ENCODE data around the gene WWP2. TPM values are rescaled to one million over a fixed set of nuclear protein-coding genes. Genes with fewer than 3 reads are reported as not detected.

Gene WWP2
- 10 to 100 TPM; 30.7 to 35.1 TPM for total RNA-seq

DNA sequence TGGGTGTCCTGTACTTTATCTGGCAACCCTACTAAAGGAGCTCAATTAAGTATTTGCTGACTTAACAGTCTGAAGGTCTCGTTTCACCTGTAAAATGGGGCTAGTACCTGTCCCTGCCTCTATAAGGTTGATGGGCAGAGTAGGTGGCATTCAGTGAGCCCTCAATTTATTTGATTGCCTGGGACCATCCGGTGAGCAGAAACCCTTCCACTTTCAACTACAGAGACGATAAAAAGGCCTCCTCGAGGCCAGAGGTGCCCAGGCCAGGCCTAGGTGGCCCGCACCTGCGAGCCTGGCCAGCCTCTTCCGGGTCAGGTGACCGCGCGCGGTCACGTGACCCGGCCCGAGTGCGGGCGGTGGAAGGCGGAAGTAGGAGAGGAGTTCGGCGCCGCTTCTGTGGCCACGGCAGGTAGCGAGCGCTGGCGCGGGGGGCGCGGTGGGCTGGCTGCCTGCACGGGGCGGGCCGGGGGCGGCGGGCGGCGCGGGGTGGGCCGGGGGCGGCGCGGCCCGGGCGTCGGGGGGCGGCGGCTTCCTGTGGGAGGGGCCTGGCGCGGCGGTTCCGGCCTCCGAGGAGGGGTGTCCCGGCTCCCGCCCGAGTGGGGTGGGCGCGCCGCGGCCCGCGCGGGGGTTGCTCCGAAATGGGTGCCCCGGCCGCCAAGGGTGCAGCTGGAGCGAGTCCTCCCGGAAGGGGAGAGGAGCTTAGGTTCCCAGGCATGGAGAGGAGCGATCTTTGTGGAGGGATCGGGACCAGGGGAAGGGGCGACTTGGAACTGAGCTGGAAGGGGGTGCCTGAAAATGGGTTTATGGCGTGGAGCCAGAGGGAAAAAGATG lies at the start of gene WWP2:
Gene WWP2, plus strand, starts transcription at position 350 of the 831 bp plus-strand sequence. CDS start 24,679 bp downstream, outside the sequence.
- H3K4me1 Mint-ChIP-seq (ENCODE audit: low read depth) = peaks cover 31% of the 10 kb centered on the region
- peak; percentile 78 for ATAC-seq
- ChIA-PET POLR2A (interaction anchor here (0.9 to 2.2 kb wide), 10 partner anchors 8 to 422 kb away, joined by 3 to 23 read pairs (median 4); partner anchors contain the start of genes NOB1, NQO1 and TERF2), CTCF (interaction anchor here (0.5 to 2.6 kb wide), 5 partner anchors 7 to 493 kb away, joined by 3 to 22 read pairs (median 4); partner anchors contain the start of gene NOB1)
- intact Hi-C loops (cut with micrococcal nuclease) = no loop called here
- H3K27ac Mint-ChIP-seq = peak within 1 kb of the TSS; percentile 93
- peak within 1 kb of the TSS; percentile 88 for H3K4me3 Mint-ChIP-seq
- DNase-seq = peak; percentile 80
- H3K9me3 Mint-ChIP-seq = no peaks in the 10 kb centered on the region
- peaks cover 1% of the 10 kb centered on the region for H3K36me3 Mint-ChIP-seq (ENCODE audit: low read depth)
- H3K27me3 Mint-ChIP-seq = no peaks in the 10 kb centered on the region
- no peak for TF ChIP-seq CTCF (IDR thresholded peaks at IDR 0.05)

DNA sequence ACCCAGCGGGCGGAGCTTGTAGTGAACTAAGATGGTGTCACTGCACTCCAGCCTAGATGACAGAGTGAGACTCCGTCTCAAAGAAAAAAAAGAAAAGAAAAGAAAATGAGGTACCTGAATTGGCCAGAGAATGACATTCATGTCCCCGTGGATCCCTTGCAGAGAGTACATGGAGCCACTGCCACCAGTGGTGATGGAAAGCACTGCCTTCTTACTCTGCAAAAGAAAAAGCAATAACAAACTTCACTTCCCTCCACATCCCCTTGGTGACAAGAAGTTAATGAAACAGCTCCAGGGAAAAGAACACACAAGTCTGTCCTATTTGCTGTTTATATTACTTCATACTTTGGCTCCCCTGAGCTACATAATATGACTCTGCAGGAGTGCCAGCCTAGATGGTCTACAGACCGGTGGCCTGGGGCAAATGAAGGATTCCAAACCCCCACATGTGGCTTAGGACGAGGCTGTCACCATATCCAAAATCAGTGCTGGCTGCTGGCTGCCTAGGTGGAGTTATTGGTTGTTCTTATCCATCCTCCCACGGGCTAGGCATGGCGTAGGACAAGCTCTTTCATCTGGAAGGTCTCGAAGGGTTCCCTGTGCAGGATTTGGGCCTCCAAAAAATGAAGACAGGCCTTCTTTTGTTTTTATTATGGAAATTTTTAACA lies 49.1 kb upstream of the WWP2 start:
- POLR2A ChIA-PET = interaction anchor here (0.6 to 0.8 kb wide), 3 partner anchors 42 to 101 kb away, joined by 3 to 4 read pairs (median 4); partner anchors contain the start of gene NOB1

DNA sequence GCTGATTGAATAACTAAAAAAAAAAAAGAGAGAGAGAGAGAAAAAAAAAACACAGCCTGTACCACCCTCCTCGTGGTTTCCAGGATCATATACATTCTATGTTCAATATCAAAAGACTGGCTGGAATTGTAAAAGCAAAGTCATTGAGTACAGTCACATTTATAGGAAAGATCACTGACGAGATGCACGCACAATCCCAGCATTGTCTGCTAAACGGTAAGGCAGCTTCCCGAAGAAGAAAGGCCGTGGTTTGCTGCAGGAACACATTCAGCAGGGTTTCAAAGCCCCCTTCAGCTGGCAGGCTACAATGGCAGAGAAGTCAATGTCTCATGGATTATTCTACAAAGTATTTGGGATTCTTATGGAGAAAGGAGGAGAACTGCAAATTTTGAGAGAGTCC lies 45.1 kb upstream of the WWP2 start:
- TF ChIP-seq CTCF (IDR thresholded peaks at IDR 0.05) = no peak
- Mint-ChIP-seq H3K4me1 (ENCODE audit: low read depth) (no peaks in the 10 kb centered on the region), H3K36me3 (ENCODE audit: low read depth) (no peaks in the 10 kb centered on the region), H3K27me3 (no peaks in the 10 kb centered on the region), H3K4me3 (no peak overlapping the region), H3K9me3 (no peaks in the 10 kb centered on the region), H3K27ac (no peak overlapping the region)
- DNase-seq = no peak
- CTCF ChIA-PET = interaction anchor here (1.0 kb wide), 1 partner anchor 321 kb away, joined by 3 read pairs; no protein-coding TSS in a partner anchor
- intact Hi-C loops (cut with micrococcal nuclease) = no loop called here
- POLR2A ChIA-PET = interaction anchor here (1.2 to 1.6 kb wide), 3 partner anchors 9 to 37 kb away, joined by 3 to 4 read pairs (median 3); partner anchors contain the start of gene NOB1
- ATAC-seq = no peak

More for the DNA sequence above, 49.1 kb upstream of the WWP2 start:
- no peaks in the 10 kb centered on the region for H3K27me3 Mint-ChIP-seq
- H3K9me3 Mint-ChIP-seq = no peaks in the 10 kb centered on the region
- intact Hi-C loops (cut with micrococcal nuclease) = no loop called here
- CTCF ChIA-PET = interaction anchor here (1.1 to 1.5 kb wide), 2 partner anchors 16 to 42 kb away, joined by 3 to 6 read pairs; partner anchors contain the start of gene NOB1
- peaks cover under 1% of the 10 kb centered on the region for H3K36me3 Mint-ChIP-seq (ENCODE audit: low read depth)
- no peak overlapping the region for H3K27ac Mint-ChIP-seq
- H3K4me3 Mint-ChIP-seq = no peak overlapping the region
- peaks cover 3% of the 10 kb centered on the region for H3K4me1 Mint-ChIP-seq (ENCODE audit: low read depth)
- DNase-seq (no peak), ATAC-seq (no peak)
- TF ChIP-seq CTCF (IDR thresholded peaks at IDR 0.05) = no peak

GRCh38 chr16:69718111-69718764 lies 43.9 kb upstream of the WWP2 start:
- H3K4me1 Mint-ChIP-seq (ENCODE audit: low read depth) = no peaks in the 10 kb centered on the region
- ATAC-seq (no peak), DNase-seq (no peak)
- no peak overlapping the region for H3K27ac Mint-ChIP-seq
- no peaks in the 10 kb centered on the region for H3K36me3 Mint-ChIP-seq (ENCODE audit: low read depth)
- no peak overlapping the region for H3K4me3 Mint-ChIP-seq
- H3K9me3 Mint-ChIP-seq = no peaks in the 10 kb centered on the region
- ChIA-PET CTCF (interaction anchor here (1.4 kb wide), 1 partner anchor 36 kb away, joined by 3 read pairs; no protein-coding TSS in a partner anchor), POLR2A (interaction anchor here (0.6 to 1.6 kb wide), 4 partner anchors 8 to 36 kb away, joined by 3 to 4 read pairs (median 3); partner anchors contain the start of gene NOB1)
- TF ChIP-seq CTCF (IDR thresholded peaks at IDR 0.05) = no peak
- H3K27me3 Mint-ChIP-seq = no peaks in the 10 kb centered on the region
- intact Hi-C loops (cut with micrococcal nuclease) = no loop called here
